HS-27A (cell line): ENCODE data around the gene SLC6A11.

Experiments
- DNase-seq: peaks from one replicate; pipeline ENCODE4 v3.0.0-alpha.2; 2012; ENCODE audit warnings: low read depth, missing footprints

The SLC6A11 gene

DNA sequence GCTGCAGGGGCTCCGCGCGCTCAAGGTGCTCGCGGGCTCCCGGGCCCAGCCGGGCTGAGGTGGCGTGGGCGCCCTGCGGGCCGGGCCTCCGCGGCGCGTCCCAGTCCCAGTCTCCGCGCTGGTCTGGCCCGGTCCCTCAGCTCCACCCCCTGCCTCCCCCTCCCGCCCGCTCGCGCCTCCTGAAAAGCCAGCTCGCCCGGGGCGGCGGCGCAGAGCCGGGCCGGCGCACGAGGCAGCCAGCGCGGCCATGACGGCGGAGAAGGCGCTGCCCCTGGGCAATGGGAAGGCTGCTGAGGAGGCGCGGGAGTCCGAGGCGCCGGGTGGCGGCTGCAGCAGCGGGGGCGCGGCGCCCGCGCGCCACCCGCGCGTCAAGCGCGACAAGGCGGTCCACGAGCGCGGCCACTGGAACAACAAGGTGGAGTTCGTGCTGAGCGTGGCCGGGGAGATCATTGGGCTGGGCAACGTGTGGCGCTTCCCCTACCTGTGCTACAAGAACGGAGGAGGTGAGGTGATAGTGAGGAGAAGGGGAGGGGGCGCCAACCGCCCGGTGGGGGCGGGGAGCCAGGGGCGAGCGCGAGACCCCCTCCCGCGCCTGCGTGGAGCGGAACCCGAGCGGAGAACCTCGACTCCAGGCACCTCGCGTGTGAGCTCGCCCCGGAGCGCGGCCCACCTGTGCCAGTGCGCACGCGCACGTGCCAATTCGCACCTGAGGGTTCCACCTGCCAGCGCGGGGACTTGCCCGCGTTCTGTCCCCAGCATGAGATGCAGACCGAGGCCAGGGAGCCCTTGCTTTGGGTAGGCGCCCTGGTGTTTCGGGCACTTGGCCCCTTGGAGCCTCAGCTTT lies at the start of gene SLC6A11:
TSS of gene SLC6A11 (plus strand) at position 210 of the 844 bp plus-strand sequence. CDS start at position 248, 38 bp downstream.
- no peak for DNase-seq

DNA sequence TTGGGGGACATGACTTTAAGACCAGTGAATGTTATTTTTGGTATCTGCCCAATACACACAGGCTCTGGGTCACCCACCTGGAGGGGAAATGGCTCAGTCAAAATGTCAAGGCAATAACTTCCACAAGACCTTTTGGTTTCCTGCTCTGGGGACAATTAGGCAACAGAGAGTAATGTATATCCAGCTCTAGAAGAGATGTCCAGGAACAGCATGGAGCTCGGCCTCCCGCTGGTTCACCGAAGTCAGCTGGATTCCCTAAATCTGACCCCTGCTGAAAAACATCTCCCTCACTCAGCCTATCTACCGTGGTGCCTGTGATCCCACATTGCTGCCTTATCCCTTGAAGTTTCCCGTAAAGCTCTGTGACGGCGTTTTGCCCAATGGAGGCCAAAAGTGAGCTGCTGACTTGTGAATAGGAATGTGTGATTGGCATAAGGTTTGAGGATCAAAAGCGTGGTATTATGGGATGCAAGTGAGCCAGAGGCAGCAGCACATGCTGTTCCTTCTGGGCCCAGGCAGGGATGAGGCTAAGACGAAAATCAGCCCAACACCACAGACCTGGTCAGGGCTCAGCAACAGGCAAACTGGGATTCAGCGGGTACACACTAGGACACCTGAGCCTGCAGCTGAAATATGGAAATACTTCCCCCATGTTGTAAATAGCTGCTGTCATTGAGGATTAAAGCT lies 47.2 kb upstream of the SLC6A11 start:
- no peak for DNase-seq

DNA sequence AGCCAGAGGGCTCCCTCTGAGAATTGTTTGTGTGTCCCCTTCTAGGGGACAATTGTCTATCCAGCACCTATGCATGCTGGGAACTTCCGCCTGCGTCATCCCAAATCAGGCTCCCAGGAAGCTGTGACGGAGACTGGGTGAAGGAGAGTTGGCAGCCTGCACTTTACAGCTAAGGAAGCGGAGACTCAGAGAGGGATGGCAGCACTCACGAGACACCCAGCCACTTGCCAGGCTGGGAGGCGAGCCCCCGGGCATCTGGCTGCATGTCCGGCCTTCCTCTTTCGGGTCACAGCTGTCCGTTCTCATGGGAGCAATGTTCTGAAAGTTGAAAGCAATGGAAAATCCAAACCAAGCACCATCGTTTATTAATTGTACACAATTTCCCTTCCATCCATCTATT lies 45.5 kb upstream of the SLC6A11 start:
- DNase-seq, result no peak

DNA sequence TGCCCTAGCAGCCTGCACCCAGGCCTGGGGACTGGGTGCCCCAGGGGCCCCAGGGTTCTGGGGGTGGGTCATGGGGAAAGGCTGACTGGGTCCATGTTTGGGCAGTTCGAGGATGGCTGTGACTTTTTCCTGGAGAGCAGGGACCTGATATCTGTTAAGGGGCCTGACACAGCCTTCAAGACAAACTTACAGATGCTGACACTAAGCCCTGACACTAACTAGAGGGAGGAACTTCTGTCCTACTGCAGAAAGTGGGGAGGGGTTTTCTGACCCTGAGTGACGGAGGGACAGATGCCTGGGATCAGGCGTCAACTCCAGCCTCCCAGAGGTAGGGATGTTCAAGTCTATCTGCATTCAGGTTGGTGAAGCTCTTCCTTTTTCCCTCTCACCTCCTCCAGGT lies 45.0 kb upstream of the SLC6A11 start:
- DNase-seq, result no peak

DNA sequence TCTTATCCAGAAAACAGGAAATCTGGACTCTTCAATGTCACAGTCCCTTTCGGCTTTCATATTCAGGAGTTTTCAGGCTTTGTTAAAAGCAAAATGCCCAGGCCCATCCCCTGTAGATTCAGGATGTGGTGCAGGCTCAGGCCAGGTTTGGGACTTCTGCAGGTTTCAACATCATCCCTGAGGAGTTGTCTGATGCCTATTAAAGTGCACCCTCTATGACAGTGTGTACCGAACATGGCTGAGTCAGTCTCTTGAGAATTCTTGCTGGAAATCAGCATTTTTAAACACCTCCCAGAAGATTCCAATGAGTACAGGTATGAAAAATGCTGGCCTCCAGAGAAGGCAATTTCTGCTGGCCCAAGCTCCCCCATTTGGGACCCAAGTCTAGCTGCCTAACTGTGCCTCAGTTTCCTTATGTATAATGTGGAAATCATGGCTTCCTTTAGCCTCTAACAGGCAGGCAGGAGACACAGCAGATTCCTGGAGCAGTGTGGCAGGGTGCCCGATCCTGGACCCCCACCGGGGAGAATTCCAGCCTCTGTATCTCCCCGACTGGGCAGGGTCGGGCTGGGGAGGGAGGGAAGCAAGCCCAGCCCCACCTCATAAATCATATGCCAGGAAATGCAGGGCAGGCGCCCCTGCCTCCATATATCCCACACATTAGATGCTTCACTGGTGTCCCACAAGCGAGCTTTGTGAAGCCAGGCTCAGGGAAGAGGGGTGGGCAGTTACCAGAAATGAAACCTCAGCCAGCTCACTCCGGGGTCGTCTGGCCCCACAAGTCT lies 44.4 kb upstream of the SLC6A11 start:
- no peak for DNase-seq

DNA sequence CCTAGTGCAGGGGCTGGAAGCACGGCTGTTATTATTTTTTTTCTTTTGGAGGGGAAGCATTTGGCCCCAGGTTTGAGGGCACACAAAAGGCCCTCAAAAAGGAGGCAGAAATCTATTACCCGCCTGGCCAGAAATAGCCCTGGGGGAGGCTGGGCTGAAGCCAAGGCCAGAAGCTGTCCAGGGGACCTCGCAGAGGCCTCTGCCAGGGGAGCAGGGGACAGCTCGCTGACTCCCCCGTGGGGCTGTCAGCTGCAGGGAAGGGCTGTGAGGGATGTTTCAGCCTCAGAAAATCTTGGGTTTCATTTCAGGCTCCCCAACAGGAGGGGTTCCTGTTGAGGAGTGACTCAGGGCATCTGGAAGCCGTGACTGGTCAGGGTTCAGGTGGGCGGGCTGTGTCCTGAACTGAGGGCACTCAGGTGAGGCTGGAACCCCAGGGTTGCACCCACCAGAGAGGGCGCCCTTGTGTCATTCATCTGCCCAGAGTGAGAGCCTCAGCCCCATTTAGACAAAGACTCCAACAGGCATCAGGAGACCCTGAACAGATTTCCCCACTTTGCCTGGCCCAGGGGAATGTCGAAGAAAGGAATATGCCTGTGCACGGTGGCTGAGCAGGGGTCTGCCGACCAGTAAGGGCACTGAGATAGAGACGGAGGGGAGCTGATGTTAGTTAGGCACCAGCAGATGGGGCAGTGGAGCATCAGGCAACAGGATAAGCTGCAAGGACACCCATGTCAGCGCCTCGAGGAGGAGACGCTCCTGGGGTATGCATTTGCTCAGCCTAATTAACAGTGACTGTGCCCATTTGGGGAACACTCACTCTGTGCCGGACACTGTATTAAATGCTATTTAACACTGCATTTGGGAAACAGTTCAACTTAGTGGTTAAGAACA lies 43.5 kb upstream of the SLC6A11 start:
- no peak for DNase-seq

DNA sequence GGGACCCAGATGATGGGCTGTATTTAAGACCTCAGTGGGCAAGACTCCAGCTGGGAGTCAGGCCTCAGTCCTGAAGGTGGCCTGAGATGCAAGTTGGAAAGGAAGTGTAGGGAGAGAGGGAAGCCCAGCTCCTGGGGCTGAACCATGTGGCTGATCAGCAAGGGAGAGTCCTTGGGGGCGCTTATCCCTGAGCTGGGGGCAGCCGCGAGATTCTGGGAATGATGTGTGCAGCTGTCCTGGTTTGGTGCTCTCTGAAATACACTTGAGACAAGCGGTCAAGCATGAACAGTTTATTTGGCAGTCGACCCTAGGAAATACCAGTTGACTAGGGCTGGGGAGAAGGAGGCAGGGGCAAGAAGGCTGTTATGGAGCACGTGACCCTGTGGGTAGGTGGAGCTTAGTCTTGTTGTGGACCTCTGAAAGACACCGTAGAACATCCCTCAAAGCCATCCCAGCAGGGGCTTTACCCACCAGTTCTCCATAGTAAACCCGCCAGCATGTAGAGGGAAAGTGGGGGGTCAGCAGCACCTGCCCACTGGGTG lies 41.8 kb upstream of the SLC6A11 start:
- no peak for DNase-seq

DNA sequence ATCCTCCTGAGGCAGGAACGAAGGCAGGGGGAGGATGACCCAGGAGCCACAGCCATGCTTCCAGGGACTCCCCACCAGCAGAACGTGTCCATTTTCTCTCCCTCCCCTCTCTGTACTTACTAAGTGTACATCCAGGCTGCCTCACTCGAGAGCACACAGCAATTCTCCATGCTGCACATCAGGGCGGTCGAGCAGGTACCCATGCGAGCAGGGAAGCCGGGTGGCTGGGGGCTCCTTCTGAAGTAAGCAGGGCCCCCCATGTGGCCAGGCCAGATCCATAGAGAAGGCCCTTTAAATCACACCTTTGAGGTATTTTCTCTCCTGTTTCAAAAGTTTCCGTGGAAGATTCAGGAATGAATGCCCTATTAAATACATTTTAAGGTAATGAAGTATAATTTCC lies 41.2 kb upstream of the SLC6A11 start:
- DNase-seq, result no peak

DNA sequence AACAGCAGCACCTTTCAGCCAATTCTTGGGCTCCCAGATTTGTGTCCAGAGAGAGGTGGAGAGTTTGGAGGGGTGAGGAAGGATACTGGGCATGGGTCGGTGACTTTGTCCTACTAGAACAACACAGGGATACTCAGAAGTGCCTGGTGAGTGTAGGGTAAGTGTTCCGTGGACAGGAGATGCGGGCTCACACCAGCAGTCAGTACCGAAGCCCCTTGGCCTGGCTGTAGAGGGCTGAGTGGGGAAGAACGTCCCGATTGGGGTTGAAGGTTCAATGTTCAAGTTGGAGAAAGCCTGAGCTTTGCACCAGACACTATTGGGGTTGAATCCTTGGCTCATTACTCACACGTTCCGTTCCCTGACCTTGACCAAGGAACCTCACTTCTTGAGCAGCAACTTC lies 40.8 kb upstream of the SLC6A11 start:
- no peak for DNase-seq

DNA sequence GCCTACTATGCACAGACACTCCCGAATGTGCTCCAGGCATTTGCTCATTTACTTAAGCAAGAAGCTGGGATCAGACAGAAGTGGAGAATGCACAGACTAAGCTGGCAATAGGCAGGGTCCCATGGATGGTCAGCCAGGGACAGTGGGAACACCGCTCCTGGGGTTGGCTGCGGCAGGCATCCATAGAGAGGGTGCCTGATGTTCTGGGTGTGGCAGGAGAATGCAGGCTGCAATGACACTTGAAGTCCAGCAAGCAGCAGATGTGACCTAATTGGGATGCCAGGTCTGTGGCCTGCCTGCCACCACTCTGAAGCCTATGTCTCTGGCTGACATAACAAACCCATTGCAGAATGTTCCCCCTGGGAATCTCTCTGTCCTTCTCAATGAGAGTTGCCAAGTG lies 40.2 kb upstream of the SLC6A11 start:
- DNase-seq, result no peak

DNA sequence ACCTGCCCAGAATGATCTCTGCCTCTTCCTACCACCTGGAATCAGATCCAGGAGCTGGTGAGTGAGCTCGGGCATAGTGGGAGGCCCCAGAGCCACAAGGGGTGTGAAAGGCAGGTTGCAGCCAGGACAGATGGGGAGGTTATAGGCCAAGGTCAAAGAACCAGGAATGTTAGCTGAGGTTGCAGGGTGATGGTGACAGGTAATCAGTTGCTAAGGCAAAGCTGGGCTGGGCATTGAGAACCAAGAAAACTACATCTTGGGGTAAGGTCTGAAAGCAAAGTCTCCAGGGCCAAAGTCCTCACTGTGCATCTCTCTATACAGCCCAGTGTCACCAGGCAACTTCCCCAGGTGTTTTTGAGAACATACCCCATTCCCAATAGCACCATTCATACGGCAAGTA lies 38.4 kb upstream of the SLC6A11 start:
- no peak for DNase-seq

DNA sequence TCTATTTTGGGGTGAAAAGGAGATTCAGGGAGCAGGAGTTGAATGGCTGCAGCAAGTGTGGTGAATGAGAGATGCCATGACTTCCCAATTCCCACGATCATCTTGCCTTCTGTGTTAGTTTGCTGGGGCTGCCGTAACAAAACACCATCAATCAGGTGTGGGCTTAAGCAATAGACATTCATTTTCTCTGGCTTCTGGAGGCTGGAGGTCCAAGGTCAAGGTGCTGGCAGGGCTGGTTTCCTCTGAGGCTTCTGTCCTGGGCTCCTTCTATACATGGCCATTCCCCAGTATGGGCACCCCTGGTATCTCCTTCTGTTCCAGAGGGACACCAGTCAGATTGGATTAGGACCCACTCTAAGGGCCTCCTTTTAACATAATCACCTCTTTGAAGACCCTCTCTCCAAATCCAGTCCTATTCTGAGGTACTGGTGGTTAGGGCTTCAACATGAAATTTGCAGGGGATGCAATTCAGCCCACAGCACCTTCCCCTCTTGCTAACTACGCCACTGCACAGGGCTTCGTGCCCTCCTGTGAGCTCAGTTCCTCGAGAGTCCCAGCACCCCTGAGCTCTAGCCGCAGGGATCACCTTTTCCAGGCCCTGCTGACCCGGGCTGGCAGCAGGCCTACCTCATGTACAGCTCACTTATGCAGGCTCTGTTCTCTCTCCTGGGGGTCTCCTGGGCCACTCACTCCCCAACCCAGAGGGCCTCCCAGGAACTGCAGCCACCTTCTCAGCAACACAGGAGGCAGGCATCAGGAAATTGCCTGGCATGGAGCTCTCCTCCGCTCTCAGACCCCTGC lies 37.3 kb upstream of the SLC6A11 start:
- DNase-seq, result no peak

DNA sequence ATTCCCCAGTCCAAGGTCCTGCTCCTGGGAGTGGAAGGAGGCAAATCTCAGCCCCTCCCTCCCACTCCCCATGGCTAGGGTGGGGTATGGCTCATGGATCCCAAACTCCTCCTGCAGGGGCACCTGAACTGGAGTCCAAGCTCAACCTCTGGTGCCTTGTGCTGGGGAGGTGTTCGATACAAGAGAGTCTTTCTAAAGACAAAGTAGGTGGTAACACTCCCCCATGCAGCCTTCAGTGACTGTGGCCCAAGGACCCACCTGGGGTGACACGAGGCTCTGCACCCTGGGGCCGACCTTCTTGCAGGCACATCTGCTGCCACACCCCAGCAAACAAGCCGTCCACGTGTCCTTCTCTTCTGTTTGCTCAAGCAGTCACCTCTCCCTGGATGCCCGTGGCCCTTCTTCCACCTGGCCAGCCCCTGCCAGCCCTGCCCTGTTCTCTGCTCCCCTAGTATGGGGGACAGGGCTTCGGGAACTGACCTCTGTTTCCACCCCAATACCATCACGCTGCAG lies 36.7 kb upstream of the SLC6A11 start:
- no peak for DNase-seq

DNA sequence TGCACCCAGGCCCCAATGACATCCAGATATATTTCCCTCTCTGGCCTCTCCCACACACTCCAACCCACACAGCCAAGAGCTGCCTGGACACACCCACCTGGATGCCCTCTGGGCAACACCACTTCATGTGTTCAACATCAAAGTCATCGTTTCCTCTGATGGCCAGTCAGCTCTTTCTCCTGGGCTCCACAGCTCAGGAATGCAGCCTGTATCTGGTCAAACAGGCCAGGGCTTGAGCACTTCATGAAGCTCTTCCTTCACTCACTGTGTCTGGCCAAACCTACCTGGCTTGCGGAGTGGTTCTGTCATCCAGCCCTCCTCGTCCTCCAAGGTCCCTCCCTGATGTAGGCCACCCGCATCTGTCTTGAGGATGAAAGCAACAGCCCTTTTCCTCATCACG lies 35.8 kb upstream of the SLC6A11 start:
- no peak for DNase-seq

DNA sequence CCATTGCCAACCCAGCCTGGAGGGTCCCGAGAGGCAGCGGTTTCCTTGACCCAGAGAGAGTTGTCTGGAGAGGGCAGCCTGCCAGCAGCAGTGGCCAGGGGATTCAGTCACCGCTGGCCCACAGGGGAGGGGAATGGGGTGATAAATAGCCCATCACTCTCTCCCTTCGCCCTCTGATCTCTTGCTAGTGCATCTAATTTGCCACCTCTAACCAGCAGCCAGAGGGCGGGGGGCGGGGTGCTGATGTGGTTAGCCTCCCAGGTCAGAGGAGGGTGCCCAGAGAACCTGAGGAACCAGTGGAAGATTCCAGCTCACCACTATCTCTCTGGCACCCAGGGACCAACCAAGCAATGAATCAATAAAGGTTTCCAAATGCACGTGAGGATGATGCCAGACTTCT lies 35.1 kb upstream of the SLC6A11 start:
- DNase-seq, result no peak

DNA sequence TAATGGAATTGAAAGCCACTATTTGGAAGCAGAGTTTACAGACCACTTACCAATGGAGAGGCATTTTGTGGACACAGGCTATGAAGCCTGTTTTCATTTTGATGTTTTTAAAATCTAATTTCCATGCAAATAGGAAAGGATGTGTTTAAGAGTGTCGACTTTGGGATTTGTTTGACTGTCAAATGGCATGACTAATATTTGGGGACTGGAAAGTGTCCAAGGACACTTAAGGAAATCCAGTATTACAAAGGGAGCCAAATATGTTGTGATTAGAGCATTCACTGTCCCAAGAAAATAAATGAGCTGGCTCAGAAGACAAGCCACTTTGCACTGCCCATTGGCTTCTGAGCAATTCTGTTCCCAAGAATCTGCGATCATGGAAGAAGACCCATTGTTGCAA lies 34.0 kb upstream of the SLC6A11 start:
- DNase-seq, result no peak

DNA sequence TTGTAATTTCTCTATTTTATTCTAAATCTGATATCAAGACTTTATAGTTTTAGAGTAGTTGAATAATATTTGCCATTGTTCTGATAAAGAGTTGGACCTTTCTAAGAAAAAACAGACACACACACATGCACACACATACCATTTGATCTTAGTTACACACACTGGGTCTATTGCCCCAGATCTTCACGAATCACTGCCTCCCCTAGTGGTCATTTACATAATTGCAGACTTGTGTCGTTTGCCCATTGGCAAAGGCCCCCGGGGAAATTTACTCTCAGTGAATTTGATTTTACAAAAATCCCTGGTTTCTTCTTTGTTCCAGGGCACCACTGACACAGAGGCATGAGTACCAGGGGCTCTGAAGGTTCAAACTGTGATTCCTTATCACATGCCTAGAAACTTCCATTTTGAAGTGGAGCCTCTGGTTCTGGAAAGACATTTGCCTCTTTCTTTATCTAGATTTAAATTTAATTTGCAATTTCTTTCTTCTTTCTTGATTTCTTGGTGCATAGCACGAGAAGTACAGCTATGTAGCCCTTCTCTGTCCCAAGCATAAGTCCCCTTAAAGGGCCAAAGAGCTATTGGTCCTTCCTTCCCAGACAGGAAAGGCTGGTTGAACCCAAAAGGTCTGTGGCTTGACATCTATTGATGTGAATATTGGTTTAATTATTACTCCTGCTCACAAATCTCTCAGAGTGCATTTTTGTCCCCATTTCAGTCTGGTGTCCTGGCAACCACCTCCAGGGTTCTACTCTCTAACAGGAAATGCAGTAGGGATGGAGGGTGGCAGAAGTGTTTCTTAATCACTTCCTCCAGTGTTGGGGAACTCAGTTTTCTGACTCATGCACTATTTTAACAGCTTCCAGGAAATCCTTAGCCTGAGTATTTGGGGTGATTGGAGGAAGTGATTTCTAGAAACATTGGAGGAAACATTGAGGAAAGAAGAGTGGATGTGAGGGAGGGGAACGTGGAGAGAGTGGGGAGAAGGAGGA lies 32.4 kb upstream of the SLC6A11 start:
- DNase-seq, result no peak

DNA sequence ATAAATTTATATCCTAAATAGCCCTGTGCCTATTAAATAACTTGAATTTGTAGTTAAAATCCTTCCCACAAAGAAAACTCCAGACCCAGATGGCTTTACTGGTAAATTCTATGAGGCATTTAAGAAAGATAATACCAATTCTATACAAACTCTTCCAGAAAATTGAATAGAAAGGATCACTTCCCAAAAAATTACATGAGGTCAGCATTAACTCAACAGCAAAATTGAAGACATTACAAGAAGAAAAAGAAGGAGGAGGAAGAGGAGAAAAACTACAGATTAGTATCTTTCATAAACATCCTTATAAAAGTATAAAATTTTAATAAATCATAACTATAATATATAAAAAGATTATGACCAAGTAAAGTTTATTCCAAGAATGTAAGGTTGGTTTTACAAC lies 29.4 kb upstream of the SLC6A11 start:
- DNase-seq, result no peak

DNA sequence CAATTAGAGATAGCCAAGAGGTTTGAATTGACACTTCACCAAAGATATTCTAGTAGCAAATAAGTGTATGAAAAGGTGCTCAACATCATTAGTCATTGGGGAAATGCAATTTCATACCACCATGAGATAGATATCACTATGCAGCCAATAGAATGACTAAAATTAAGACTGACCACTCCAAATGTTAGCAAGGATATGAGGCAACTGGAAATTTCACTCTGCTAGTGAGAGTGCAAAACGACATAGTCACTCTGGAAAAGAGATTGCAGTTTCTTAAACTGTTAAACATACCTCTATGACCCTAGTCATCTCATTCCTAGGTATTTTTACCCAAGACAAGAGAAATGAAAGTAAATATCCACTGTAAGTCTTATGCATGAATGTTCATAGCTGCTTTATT lies 27.6 kb upstream of the SLC6A11 start:
- DNase-seq, result no peak
